Measurements from ENCODE around the gene BBX.

The BBX gene

DNA sequence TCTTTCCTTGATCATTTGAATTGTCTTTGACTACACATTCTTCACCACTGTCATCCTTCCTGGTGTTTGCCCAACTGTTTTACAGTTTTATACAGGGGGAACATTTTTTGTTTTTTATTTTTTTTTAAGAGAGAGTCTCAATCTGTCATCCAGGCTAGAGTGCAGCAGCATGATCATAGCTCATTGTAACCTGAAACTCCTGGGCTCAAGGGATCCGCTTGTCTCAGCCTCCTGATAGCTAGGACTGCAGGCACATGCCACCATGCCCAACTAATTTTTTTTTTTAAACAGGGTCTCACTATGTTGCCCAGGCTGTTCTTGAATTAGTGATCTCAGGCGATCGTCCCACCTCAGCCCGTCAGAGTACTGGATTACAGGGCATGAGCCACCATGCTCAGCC is 222.6 kb downstream of the BBX start:
- Mint-ChIP-seq H3K27ac (no peak overlapping the region), H3K4me3 (no peak overlapping the region), H3K9me3 (no peaks in the 10 kb centered on the region), H3K4me1 (ENCODE audit: low read depth in 2 of 2) (peaks cover 4 to 5% of the 10 kb centered on the region in 2 donors), H3K27me3 (no peaks in the 10 kb centered on the region), H3K36me3 (ENCODE audit: insufficient read depth) (peaks cover 10% of the 10 kb centered on the region)
- ATAC-seq (replicated peaks) (no peak), DNase-seq (no peak)

DNA sequence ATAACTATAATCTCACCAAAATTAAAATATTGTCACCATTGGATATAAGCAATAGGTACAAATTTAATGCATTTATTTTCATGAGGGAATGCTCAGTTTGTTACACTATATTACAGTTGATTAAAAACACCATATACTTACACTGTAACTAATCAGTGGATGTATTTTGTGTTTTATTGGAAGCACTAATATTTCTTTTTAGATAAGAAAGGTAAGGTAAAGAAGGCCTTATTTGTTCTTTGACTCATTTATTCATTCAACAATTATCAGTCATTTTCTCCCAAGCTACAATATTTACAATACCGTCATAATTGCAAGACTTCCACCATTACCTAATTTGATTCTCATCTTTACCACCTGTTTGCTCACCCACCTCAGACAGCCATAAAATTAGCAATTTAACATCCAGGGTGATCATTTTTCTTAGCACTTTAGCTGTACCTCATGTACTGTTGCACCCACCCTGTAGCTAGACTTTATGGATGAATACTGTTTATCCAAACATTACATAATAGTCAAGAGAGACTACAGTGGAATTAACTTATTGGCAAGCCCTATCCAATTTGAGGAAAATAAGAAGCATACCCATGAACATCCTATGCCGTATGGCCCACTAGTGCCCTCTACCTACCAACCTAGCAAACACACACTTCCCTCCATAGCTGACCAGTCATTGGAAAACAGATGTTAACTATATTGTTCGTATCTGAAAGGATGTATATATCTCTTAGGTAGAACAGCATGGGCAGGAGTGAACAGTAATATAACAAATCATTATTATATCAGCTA is 229.6 kb downstream of the BBX start:
- no peak overlapping the region for H3K27ac Mint-ChIP-seq
- H3K36me3 Mint-ChIP-seq (ENCODE audit: insufficient read depth): peaks cover 21% of the 10 kb centered on the region
- no peak for ATAC-seq (replicated peaks)
- H3K4me3 Mint-ChIP-seq: no peak overlapping the region
- peaks cover 0 to 3% of the 10 kb centered on the region in 2 donors for H3K4me1 Mint-ChIP-seq (ENCODE audit: low read depth in 2 of 2)
- no peaks in the 10 kb centered on the region for H3K27me3 Mint-ChIP-seq
- no peaks in the 10 kb centered on the region for H3K9me3 Mint-ChIP-seq
- DNase-seq: no peak

- no peak overlapping the region for H3K27ac Mint-ChIP-seq
- DNase-seq: peak in 1 of 3 experiments; percentile 4
- no peak overlapping the region for H3K4me3 Mint-ChIP-seq
- H3K9me3 Mint-ChIP-seq: no peaks in the 10 kb centered on the region
- no peaks in the 10 kb centered on the region for H3K27me3 Mint-ChIP-seq
- peaks cover 17% of the 10 kb centered on the region for H3K36me3 Mint-ChIP-seq (ENCODE audit: insufficient read depth)
- peak; percentile 45 for ATAC-seq (replicated peaks)
- peaks cover 0 to 3% of the 10 kb centered on the region in 2 donors for H3K4me1 Mint-ChIP-seq (ENCODE audit: low read depth in 2 of 2)
These were observed 230.7 kb downstream of the BBX start for GRCh38 chr3:107753494-107753893.

GRCh38 chr3:107753976-107754375 is 231.2 kb downstream of the BBX start:
- DNase-seq (no peak), ATAC-seq (replicated peaks) (no peak)
- Mint-ChIP-seq H3K36me3 (ENCODE audit: insufficient read depth) (peaks cover 17% of the 10 kb centered on the region), H3K27ac (no peak overlapping the region), H3K27me3 (no peaks in the 10 kb centered on the region), H3K9me3 (no peaks in the 10 kb centered on the region), H3K4me1 (ENCODE audit: low read depth in 2 of 2) (peaks cover 0 to 3% of the 10 kb centered on the region in 2 donors), H3K4me3 (no peak overlapping the region)

GRCh38 chr3:107756649-107757048 is 233.9 kb downstream of the BBX start:
- H3K4me1 Mint-ChIP-seq (ENCODE audit: low read depth in 2 of 2): peaks cover 0 to 3% of the 10 kb centered on the region in 2 donors
- no peak overlapping the region for H3K27ac Mint-ChIP-seq
- H3K9me3 Mint-ChIP-seq: no peaks in the 10 kb centered on the region
- DNase-seq (no peak), ATAC-seq (replicated peaks) (no peak)
- peaks cover 11% of the 10 kb centered on the region for H3K36me3 Mint-ChIP-seq (ENCODE audit: insufficient read depth)
- no peak overlapping the region for H3K4me3 Mint-ChIP-seq
- H3K27me3 Mint-ChIP-seq: no peaks in the 10 kb centered on the region

DNA sequence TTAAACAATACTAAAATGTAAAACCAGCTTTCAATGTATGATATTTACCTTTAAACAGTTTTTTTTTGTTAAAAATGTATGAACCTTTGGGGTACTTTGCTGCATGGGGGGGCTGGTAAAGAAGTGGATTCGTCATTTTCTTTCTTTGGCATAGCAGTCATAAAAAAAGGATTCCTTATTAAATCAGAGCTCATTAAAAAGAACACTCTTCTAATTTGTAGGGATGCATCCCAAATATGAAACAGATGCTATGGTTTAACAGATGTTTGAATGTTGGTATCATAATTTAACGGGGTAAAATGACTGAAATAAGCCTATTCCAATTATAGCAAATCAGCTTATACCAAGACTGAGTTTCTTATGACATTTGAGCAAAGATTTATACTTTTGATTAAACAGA is 234.4 kb downstream of the BBX start:
- H3K27ac Mint-ChIP-seq: no peak overlapping the region
- peaks cover 11% of the 10 kb centered on the region for H3K36me3 Mint-ChIP-seq (ENCODE audit: insufficient read depth)
- H3K4me1 Mint-ChIP-seq (ENCODE audit: low read depth in 2 of 2): peaks cover 0 to 3% of the 10 kb centered on the region in 2 donors
- no peak for ATAC-seq (replicated peaks)
- no peak overlapping the region for H3K4me3 Mint-ChIP-seq
- no peaks in the 10 kb centered on the region for H3K9me3 Mint-ChIP-seq
- no peak for DNase-seq
- H3K27me3 Mint-ChIP-seq: no peaks in the 10 kb centered on the region

DNA sequence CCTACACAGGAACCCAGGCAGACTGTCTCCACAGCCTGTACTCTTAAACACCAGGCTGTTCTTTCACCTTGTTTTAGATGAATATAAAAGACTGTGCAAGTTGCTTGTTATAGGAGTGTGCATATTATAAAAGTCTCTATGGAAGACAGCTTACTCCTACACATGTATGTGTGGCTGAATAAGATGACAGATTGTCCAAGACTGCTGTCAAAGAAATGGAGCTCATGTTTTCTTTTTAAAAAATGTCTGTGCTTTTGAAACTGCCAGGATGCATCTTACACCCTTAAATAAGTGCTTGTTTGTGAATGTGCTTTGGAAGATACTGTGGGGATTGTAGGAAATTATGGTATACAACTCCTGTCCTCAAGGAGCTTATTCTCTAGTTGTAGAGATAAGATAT is 237.4 kb downstream of the BBX start:
- no peaks in the 10 kb centered on the region for H3K9me3 Mint-ChIP-seq
- no peak overlapping the region for H3K4me3 Mint-ChIP-seq
- peaks cover 11% of the 10 kb centered on the region for H3K36me3 Mint-ChIP-seq (ENCODE audit: insufficient read depth)
- ATAC-seq (replicated peaks) (no peak), DNase-seq (no peak)
- no peaks in the 10 kb centered on the region for H3K27me3 Mint-ChIP-seq
- H3K27ac Mint-ChIP-seq: no peak overlapping the region
- H3K4me1 Mint-ChIP-seq (ENCODE audit: low read depth in 2 of 2): no peaks in the 10 kb centered on the region

GRCh38 chr3:107761391-107761790 is 238.6 kb downstream of the BBX start:
- Mint-ChIP-seq H3K36me3 (ENCODE audit: insufficient read depth) (peaks cover 9% of the 10 kb centered on the region), H3K27me3 (no peaks in the 10 kb centered on the region), H3K27ac (no peak overlapping the region), H3K4me3 (no peak overlapping the region), H3K9me3 (no peaks in the 10 kb centered on the region), H3K4me1 (ENCODE audit: low read depth in 2 of 2) (no peaks in the 10 kb centered on the region)
- DNase-seq (no peak), ATAC-seq (replicated peaks) (no peak)

DNA sequence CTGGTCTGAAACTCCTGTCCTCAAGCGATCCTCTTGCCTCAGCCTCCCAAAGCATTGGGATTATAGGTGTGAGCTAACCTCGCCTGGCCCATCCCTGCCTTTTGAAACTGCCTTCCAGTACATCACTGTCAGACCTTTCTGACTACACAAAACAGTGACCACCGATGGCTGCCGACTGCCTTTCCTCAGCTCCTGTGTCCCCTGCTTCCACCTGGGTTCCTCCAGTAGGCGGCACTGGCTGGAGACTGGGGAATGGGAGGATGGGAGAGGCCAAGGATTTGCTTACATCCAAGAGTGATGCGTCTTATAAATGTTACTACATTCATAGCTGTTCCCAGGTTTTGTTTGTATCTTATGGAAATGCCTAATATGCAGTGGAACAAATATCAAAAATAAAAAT is 242.8 kb downstream of the BBX start:
- H3K27me3 Mint-ChIP-seq: no peaks in the 10 kb centered on the region
- H3K36me3 Mint-ChIP-seq (ENCODE audit: insufficient read depth): peaks cover 6% of the 10 kb centered on the region
- ATAC-seq (replicated peaks): no peak
- H3K4me3 Mint-ChIP-seq: no peak overlapping the region
- DNase-seq: no peak
- H3K9me3 Mint-ChIP-seq: no peaks in the 10 kb centered on the region
- no peak overlapping the region for H3K27ac Mint-ChIP-seq
- H3K4me1 Mint-ChIP-seq (ENCODE audit: low read depth in 2 of 2): peaks cover 0 to 2% of the 10 kb centered on the region in 2 donors

GRCh38 chr3:107767897-107768605 is 245.3 kb downstream of the BBX start:
- Mint-ChIP-seq H3K9me3 (no peaks in the 10 kb centered on the region), H3K27ac (no peak overlapping the region), H3K4me1 (ENCODE audit: low read depth in 2 of 2) (peaks cover 0 to 2% of the 10 kb centered on the region in 2 donors), H3K27me3 (no peaks in the 10 kb centered on the region), H3K36me3 (ENCODE audit: insufficient read depth) (peaks cover 19% of the 10 kb centered on the region), H3K4me3 (no peak overlapping the region)
- DNase-seq: no peak
- no peak for ATAC-seq (replicated peaks)

DNA sequence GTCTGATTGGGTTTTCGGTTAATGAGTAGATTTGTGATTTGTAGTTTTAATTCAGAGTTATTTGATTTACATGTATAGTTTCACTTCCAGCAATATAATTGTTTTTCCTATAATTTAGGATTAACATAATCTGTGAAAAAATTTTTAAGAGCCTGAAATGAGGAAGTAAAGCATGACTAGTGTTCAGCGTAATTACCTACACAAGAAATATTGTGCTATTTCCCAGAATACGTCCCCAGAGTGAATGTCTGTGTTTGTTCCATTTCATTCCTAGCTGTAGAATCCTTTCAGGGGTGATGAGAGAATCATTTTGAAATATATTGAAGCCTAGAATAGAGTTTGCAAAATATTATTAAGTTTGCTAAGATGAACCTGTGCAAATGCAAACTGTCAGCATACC is 247.1 kb downstream of the BBX start:
- Mint-ChIP-seq H3K4me3 (no peak overlapping the region), H3K36me3 (ENCODE audit: insufficient read depth) (peaks cover 29% of the 10 kb centered on the region), H3K9me3 (no peaks in the 10 kb centered on the region), H3K4me1 (ENCODE audit: low read depth in 2 of 2) (peaks cover 0 to 2% of the 10 kb centered on the region in 2 donors), H3K27ac (no peak overlapping the region), H3K27me3 (no peaks in the 10 kb centered on the region)
- DNase-seq (no peak), ATAC-seq (replicated peaks) (no peak)

- H3K4me1 Mint-ChIP-seq (ENCODE audit: low read depth in 2 of 2): peaks cover 0 to 2% of the 10 kb centered on the region in 2 donors
- H3K27me3 Mint-ChIP-seq: no peaks in the 10 kb centered on the region
- no peak for ATAC-seq (replicated peaks)
- no peaks in the 10 kb centered on the region for H3K9me3 Mint-ChIP-seq
- peaks cover 23% of the 10 kb centered on the region for H3K36me3 Mint-ChIP-seq (ENCODE audit: insufficient read depth)
- H3K4me3 Mint-ChIP-seq: no peak overlapping the region
- DNase-seq: no peak
- H3K27ac Mint-ChIP-seq: peak overlapping the region in 1 of 2 donors; percentile 41
These were observed 249.3 kb downstream of the BBX start for GRCh38 chr3:107772016-107772415.

- ATAC-seq (replicated peaks) (no peak), DNase-seq (no peak)
- Mint-ChIP-seq H3K36me3 (ENCODE audit: insufficient read depth) (peaks cover 32% of the 10 kb centered on the region), H3K4me1 (ENCODE audit: low read depth in 2 of 2) (no peaks in the 10 kb centered on the region), H3K4me3 (no peak overlapping the region), H3K27ac (no peak overlapping the region), H3K27me3 (no peaks in the 10 kb centered on the region), H3K9me3 (no peaks in the 10 kb centered on the region)
These were observed 253.2 kb downstream of the BBX start for GRCh38 chr3:107775974-107776373.

DNA sequence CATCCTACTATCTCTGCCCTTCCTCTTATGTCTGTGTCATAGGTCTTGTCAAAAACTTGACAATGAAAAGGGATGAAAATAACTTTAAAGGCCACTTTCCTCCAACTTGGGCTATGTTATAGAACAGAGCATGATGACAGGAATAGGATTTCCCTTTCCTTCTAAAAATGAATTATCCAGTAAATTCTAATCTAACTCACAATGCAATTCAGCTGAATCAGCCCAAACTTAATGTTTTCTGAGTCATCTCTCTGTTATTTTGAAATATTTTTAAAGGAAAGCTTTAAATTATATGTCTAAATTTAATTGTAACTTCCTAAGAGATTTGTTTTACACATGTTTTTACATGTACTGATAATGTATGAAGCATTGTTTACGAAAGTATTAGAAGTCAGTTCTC is 258.5 kb downstream of the BBX start:
- ATAC-seq (replicated peaks) (no peak), DNase-seq (no peak)
- Mint-ChIP-seq H3K27me3 (no peaks in the 10 kb centered on the region), H3K9me3 (no peaks in the 10 kb centered on the region), H3K36me3 (ENCODE audit: insufficient read depth) (peaks cover 11% of the 10 kb centered on the region), H3K4me1 (ENCODE audit: low read depth in 2 of 2) (no peaks in the 10 kb centered on the region), H3K4me3 (no peak overlapping the region), H3K27ac (no peak overlapping the region)
